AG04449 (cell line): ENCODE measurements around the gene GRAMD2A.

Experiments used
- CTCF ChIA-PET: fragments of 350-600 bp; formaldehyde crosslinking; extraction: SDS; loops from one replicate; lab custom pipeline; 2021; ENCODE audit warnings: antibody characterized with exemption; lab: Yijun Ruan, JAX
- POLR2A ChIA-PET: fragments of 400-600, 350-600 bp; formaldehyde crosslinking; extraction: SDS; loops from one replicate; lab custom pipeline; 2020; ENCODE audit warnings: antibody characterized with exemption, inconsistent platforms; lab: Yijun Ruan, JAX
- DNase-seq: peaks from one replicate; pipeline ENCODE4 v3.0.0-alpha.2; 2010; ENCODE audit warnings: low read depth, low spot score
- H3K4me3 ChIP-seq: 2 replicates; pipeline ENCODE4 v1.5.1; 2011; ENCODE audit warnings: low read depth, mild to moderate bottlenecking, control low read depth, low read length
- CTCF ChIP-seq: IDR thresholded peaks from one replicate; pipeline ENCODE4 v1.5.1; 2011; ENCODE audit warnings: mild to moderate bottlenecking, moderate library complexity, low read length, control low read depth, inconsistent platforms; ENCODE audit not compliant: insufficient read depth; ENCODE audit errors: missing control alignments

GRAMD2A gene

GRCh38 chr15:72182244-72182643 is 15.3 kb downstream of the GRAMD2A start:
- ChIA-PET CTCF (no interaction called here), POLR2A (no interaction called here)
- no peak for TF ChIP-seq CTCF
- DNase-seq, result no peak
- H3K4me3 ChIP-seq, result no peak overlapping the region

- POLR2A ChIA-PET, result no interaction called here
- CTCF ChIA-PET, result interaction anchor here (1.0 kb wide), 1 partner anchor 8 kb away, joined by 4 read pairs; no protein-coding TSS in a partner anchor
- DNase-seq, result no peak
- no peak for TF ChIP-seq CTCF
- H3K4me3 ChIP-seq, result no peak overlapping the region
Observed at GRCh38 chr15:72180761-72181324, 16.7 kb downstream of the GRAMD2A start.

GRCh38 chr15:72179950-72180581 is 17.5 kb downstream of the GRAMD2A start:
- DNase-seq, result no peak
- ChIA-PET CTCF (interaction anchor here (1.0 kb wide), 1 partner anchor 9 kb away, joined by 4 read pairs; no protein-coding TSS in a partner anchor), POLR2A (no interaction called here)
- no peak overlapping the region for H3K4me3 ChIP-seq
- no peak for TF ChIP-seq CTCF

- POLR2A ChIA-PET, result no interaction called here
- DNase-seq, result no peak
- no peak overlapping the region for H3K4me3 ChIP-seq
- CTCF ChIA-PET, result interaction anchor here (2.0 kb wide), 1 partner anchor 23 kb away, joined by 9 read pairs; no protein-coding TSS in a partner anchor
- TF ChIP-seq CTCF, result no peak
Observed at GRCh38 chr15:72178976-72179585, 18.5 kb downstream of the GRAMD2A start.

- ChIA-PET CTCF (interaction anchor here (1.5 kb wide), 1 partner anchor 10 kb away, joined by 4 read pairs; no protein-coding TSS in a partner anchor), POLR2A (no interaction called here)
- no peak for DNase-seq
- TF ChIP-seq CTCF, result no peak
- H3K4me3 ChIP-seq, result no peak overlapping the region
Observed at GRCh38 chr15:72176743-72177142, 20.8 kb downstream of the GRAMD2A start.

GRCh38 chr15:72176159-72176558 is 21.4 kb downstream of the GRAMD2A start:
- H3K4me3 ChIP-seq, result no peak overlapping the region
- DNase-seq, result no peak
- ChIA-PET CTCF (interaction anchor here (1.5 kb wide), 1 partner anchor 10 kb away, joined by 4 read pairs; no protein-coding TSS in a partner anchor), POLR2A (no interaction called here)
- TF ChIP-seq CTCF, result no peak
